Heart left ventricle (tissue), 16 donors: ENCODE results near the gene SNX4. TPM values are rescaled to one million over a fixed set of nuclear protein-coding genes. Genes with fewer than 3 reads are reported as not detected.
"Not testable (repeated sequence)": the region's sequence is repeated elsewhere in the genome, so short reads cannot be mapped to it uniquely, and the experiment has no call there.

Experiments used
- ATAC-seq, 4 donors: fragments of 200-7000 bp; cut with Tn5 transposase; one replicate each; pipeline ENCODE4 v1.9.1; 2020 to 2022; ENCODE audit warnings: moderate library complexity in 4 of 4, mild to moderate bottlenecking in 3 of 4, moderate number of reproducible peaks in 1 of 4
- DNase-seq, 5 donors: peaks; one replicate each; pipeline ENCODE4 v3.0.0-alpha.2; 2020
- H3K27ac ChIP-seq, 12 donors: fragments of 200-600 bp; sonication (generic) in 4 of 12; one replicate each; pipeline versions ENCODE4 v1.5.0 to v1.8.0; 2016 to 2022; ENCODE audit warnings: mild to moderate bottlenecking in 2 of 12
- H3K27me3 ChIP-seq, 9 donors: fragments of 200-600 bp; sonication (generic) in 2 of 9; one replicate each; pipeline versions ENCODE4 v1.5.1 to v1.8.0; 2016 to 2022; ENCODE audit warnings: mild to moderate bottlenecking in 3 of 9
- H3K36me3 ChIP-seq, 9 donors: fragments of 200-600 bp; sonication (generic) in 2 of 9; one replicate each; pipeline versions ENCODE4 v1.5.0 to v1.8.0; 2018 to 2022; ENCODE audit warnings: mild to moderate bottlenecking in 2 of 9
- H3K4me1 ChIP-seq, 12 donors: fragments of 200-600 bp; sonication (generic) in 4 of 12; one replicate each; pipeline versions ENCODE4 v1.5.0 to v1.8.0; 2016 to 2022; ENCODE audit warnings: mild to moderate bottlenecking in 3 of 12
- H3K4me3 ChIP-seq, 12 donors: fragments of 200-600 bp; sonication (generic) in 4 of 12; one replicate each; pipeline versions ENCODE4 v1.5.0 to v1.8.0; 2017 to 2022; ENCODE audit warnings: mild to moderate bottlenecking in 9 of 12, moderate library complexity in 4 of 12
- H3K9me3 ChIP-seq, 12 donors: fragments of 200-600 bp; sonication (generic) in 4 of 12; one replicate each; pipeline versions ENCODE4 v1.5.0 to v1.8.0; 2016 to 2022; ENCODE audit warnings: mild to moderate bottlenecking in 1 of 12
- POLR2A ChIP-seq, 2 donors: fragments of 450-650 bp; IDR thresholded peaks; one replicate each; pipeline ENCODE4 v1.6.1; 2017; ENCODE audit warnings: antibody characterized with exemption in 2 of 2, mild to moderate bottlenecking in 2 of 2, moderate library complexity in 2 of 2
- WGBS, 4 donors: extraction: QIAGEN DNeasy Blood & Tissue Kit in 2 of 4; methylation state at CpG; one replicate each; pipeline versions ENCODE4 v1.1.5 to v1.1.7; 2013 to 2018; 5-methylcytosine and 5-hydroxymethylcytosine counted together
- intact Hi-C, 10 donors: fragments of 100-400 bp; cut with DNase I; formaldehyde crosslinking; loops; one replicate each; pipeline versions ENCODE4 v1.11.1 to v1.14.2; 2022
- polyA plus RNA-seq, 2 donors: library from polyadenylated mRNA; stranded (reverse); fragments of 200-250 nt; gene quantifications; one replicate each; pipeline ENCODE4 v1.2.3, GENCODE V29; 2013
- total RNA-seq, 9 donors: library from RNA; depleted of rRNA in 2 of 9; stranded (reverse); fragments of >200 nt in 2 of 9; fragmentation: NEBNext Ultra II Directional in 3 of 9; extraction: Animal tissue kit (Norgen Biotek cat#: 25700) in 3 of 9; gene quantifications; one replicate each; pipeline versions ENCODE4 v1.1.0 to v1.2.4, GENCODE V29; 2016 to 2023
- TF ChIP-seq, protein P1 (sequence below), 12 donors: fragments of 200-600 bp; sonication (generic) in 4 of 12; IDR thresholded peaks; one replicate each; pipeline versions ENCODE4 v1.5.0 to v1.8.0; 2018 to 2022; ENCODE audit warnings: antibody characterized with exemption in 12 of 12, mild to moderate bottlenecking in 5 of 12
- donor health status: ischemic (EF 13 %, LVEDD 7.1; RV severe dilation, severe dysfunction).
- donor health status: healthy with polysubstance abuse.
- donor health status: DM: no; HTN: yes; CAD: no.
- donor health status: DM: no; HTN: no; CAD: no.
- donor health status: ischemic (EF 25% LVEDD 6.9; RV normal size, moderate dysfunction).
- donor health status: ischemic (EF 25% LVEDD 5.7; RV mildly dilated, moderate dysfunction).
- donor health status: healthy.
- donor health status: DM: yes; HTN: yes; CAD: no.
- donor health status: ischemic (EF 35%, LVEDD 5.7; RV mildly dilated, moderate dysfunction).
- donor health status: nonischemic (EF 11% LVEDD 7.7; RV severe dilation, severe dysfunction).
- donor health status: DM: yes; HTN: yes; CAD: no.
- donor health status: PGD.
- donor health status: ischemic (EF 29% LVEDD 5.4; RV normal size, mild dysfunction).
- donor health status: nonischemic (EF 23%, LVEDD 6.1; RV moderate dilation, normal function).

Gene SNX4
- total and polyA plus RNA-seq, 11 donors: 9.8 to 33.8 (median 23.1) TPM

DNA sequence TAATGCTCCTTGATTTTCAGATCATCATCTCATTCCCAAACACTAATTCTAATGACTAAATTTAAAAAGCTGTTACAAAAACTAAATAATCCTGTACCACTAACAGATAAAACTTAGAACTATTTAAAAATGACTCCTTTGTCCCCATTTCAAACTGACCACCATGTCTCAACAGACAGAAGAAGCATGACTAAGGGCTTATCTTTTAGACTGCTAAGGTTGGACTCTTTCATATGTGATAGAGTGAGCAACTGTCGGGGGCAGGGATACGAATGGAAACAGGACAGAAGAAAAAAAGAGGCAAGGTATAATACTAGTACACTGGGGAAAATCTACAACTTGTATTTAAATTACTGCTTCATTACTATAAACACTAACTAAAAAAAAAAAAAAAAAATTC, 23.3 kb downstream of the SNX4 start:
- TF ChIP-seq, protein P1, sequence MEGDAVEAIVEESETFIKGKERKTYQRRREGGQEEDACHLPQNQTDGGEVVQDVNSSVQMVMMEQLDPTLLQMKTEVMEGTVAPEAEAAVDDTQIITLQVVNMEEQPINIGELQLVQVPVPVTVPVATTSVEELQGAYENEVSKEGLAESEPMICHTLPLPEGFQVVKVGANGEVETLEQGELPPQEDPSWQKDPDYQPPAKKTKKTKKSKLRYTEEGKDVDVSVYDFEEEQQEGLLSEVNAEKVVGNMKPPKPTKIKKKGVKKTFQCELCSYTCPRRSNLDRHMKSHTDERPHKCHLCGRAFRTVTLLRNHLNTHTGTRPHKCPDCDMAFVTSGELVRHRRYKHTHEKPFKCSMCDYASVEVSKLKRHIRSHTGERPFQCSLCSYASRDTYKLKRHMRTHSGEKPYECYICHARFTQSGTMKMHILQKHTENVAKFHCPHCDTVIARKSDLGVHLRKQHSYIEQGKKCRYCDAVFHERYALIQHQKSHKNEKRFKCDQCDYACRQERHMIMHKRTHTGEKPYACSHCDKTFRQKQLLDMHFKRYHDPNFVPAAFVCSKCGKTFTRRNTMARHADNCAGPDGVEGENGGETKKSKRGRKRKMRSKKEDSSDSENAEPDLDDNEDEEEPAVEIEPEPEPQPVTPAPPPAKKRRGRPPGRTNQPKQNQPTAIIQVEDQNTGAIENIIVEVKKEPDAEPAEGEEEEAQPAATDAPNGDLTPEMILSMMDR (IDR thresholded peaks at IDR 0.05): no peak
- TF ChIP-seq POLR2A (IDR thresholded peaks at IDR 0.05): no peak
- H3K9me3 ChIP-seq: no peaks in the 10 kb centered on the region
- no peak for DNase-seq
- 84 to 92% (median 85%) methylated on average over 2 of the region's 2 CpGs for WGBS, 4 donors
- no peak overlapping the region for H3K4me3 ChIP-seq
- H3K27ac ChIP-seq: no peak overlapping the region
- intact Hi-C loops: no loop called here
- H3K4me1 ChIP-seq: no peaks in the 10 kb centered on the region
- H3K27me3 ChIP-seq: no peaks in the 10 kb centered on the region
- ATAC-seq: no peak
- H3K36me3 ChIP-seq: peaks cover 0 to 87% (median 76%) of the 10 kb centered on the region in 9 donors

DNA sequence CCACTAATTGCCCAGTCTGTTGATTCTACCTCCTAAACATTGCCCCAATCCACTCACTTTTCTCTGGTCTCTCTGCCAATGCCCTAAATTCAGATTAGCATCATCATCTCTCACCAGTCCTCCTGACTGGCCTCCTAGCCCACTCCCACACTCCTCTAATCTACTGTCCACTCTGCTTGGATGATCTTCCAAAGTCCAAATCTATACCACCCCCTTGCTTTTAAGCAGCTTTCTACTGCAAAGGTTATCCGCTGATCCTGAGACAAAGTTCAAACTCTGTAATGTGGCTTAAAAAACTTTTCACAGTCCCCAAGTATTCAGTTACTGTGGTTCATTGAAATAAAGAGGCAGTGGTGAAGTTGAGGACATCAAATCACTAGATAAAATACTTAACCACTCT, 37.6 kb downstream of the SNX4 start:
- Histone ChIP-seq H3K4me1 (no peaks in the 10 kb centered on the region), H3K9me3 (no peaks in the 10 kb centered on the region), H3K27me3 (no peaks in the 10 kb centered on the region), H3K27ac (no peak overlapping the region), H3K4me3 (no peak overlapping the region), H3K36me3 (peaks cover 0 to 75% (median 65%) of the 10 kb centered on the region in 9 donors)
- ATAC-seq: no peak
- no peak for TF ChIP-seq POLR2A (IDR thresholded peaks at IDR 0.05)
- TF ChIP-seq, protein P1 (IDR thresholded peaks at IDR 0.05): no peak
- intact Hi-C loops: loop anchor here in 1 of 10 donors (10.0 kb wide), 1 partner anchor 102 kb away; no protein-coding TSS in a partner anchor
- WGBS, 4 donors: 96 to 100% (median 98%) methylated on average over 1 of the region's 1 CpG
- no peak for DNase-seq

DNA sequence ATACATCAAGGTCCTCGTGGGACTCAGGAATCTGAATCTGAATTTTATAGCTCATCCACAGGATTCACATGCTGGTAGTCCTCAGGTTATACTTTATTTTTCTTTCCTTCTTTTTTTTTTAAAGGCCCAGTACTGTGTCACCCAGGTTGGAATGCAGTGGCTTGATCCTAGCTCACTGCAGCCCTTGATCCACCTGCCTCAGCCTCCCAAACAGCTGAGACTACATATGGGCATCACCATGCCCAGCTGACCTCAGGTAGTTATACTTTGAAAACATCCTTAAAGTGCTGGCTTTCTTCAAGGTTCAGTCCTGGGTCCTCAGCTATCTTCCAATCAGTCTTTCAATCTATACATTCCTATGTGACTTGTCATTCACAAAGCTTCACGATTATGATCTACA, 38.2 kb downstream of the SNX4 start:
- Histone ChIP-seq H3K9me3 (no peaks in the 10 kb centered on the region), H3K4me1 (no peaks in the 10 kb centered on the region), H3K27me3 (no peaks in the 10 kb centered on the region), H3K27ac (no peak overlapping the region), H3K36me3 (peaks cover 0 to 77% (median 67%) of the 10 kb centered on the region in 9 donors), H3K4me3 (no peak overlapping the region)
- TF ChIP-seq, protein P1 (IDR thresholded peaks at IDR 0.05): no peak
- no peak for TF ChIP-seq POLR2A (IDR thresholded peaks at IDR 0.05)
- WGBS, 4 donors: 92 to 98% (median 94%) methylated on average over 2 of the region's 2 CpGs
- intact Hi-C loops: loop anchor here in 1 of 10 donors (10.0 kb wide), 1 partner anchor 103 kb away; no protein-coding TSS in a partner anchor
- no peak for ATAC-seq
- DNase-seq: no peak

DNA sequence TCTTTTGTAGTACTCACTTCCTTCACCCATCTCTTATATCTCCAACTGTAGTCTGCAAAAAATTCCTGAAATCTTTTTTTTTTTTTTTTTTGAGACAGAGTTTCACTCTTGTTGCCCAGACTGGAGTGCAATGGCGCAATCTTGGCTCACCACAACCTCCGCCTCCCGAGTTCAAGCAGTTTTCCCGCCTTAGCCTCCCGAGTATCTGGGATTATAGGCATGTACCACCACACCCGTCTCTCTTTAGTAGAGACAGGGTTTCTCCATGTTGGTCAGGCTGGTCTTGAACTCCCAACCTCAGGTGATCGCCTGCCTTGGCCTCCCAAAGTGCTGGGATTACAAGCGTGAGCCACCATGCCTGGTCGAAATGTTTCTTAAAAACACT, 38.6 kb downstream of the SNX4 start:
- ATAC-seq, H3K9me3 ChIP-seq, H3K27me3 ChIP-seq, H3K27ac ChIP-seq, H3K4me1 ChIP-seq, H3K4me3 ChIP-seq, DNase-seq: not testable (repeated sequence)
- 93 to 97% (median 97%) methylated on average over 9 of the region's 9 CpGs for WGBS, 4 donors
- intact Hi-C loops: loop anchor here in 1 of 10 donors (10.0 kb wide), 1 partner anchor 103 kb away; no protein-coding TSS in a partner anchor
- peaks cover 0 to 77% (median 67%) of the 10 kb centered on the region in 9 donors for H3K36me3 ChIP-seq
